ENCODE results near the gene CPEB2. TPM values are rescaled to one million over a fixed set of nuclear protein-coding genes. Genes with fewer than 3 reads are reported as not detected.

Gene CPEB2
- total RNA-seq, 1 donor from 2014 or later, result 13.0 TPM

GRCh38 chr4:15001248-15001868 is 923 bp upstream of the CPEB2 start:
- H3K4me3 ChIP-seq (ENCODE audit: low read depth, low read length), result peak overlapping the region; percentile 95
- no peaks in the 10 kb centered on the region for H3K27me3 ChIP-seq (ENCODE audit: control insufficient read depth, insufficient read depth, low read length)
- DNase-seq (ENCODE audit: low read depth), result peak; percentile 69
- H3K36me3 ChIP-seq (ENCODE audit: control insufficient read depth, insufficient read depth, low read length), result no peaks in the 10 kb centered on the region
- TF ChIP-seq CTCF (IDR thresholded peaks at IDR 0.05; ENCODE audit: insufficient read depth, low read length, poor library complexity, severe bottlenecking), result peak; percentile 2

GRCh38 chr4:15002659-15003400 is 549 bp downstream of the CPEB2 start:
- no peaks in the 10 kb centered on the region for H3K27me3 ChIP-seq (ENCODE audit: control insufficient read depth, insufficient read depth, low read length)
- no peaks in the 10 kb centered on the region for H3K36me3 ChIP-seq (ENCODE audit: control insufficient read depth, insufficient read depth, low read length)
- no peak for DNase-seq (ENCODE audit: low read depth)
- no peak for TF ChIP-seq CTCF (IDR thresholded peaks at IDR 0.05; ENCODE audit: insufficient read depth, low read length, poor library complexity, severe bottlenecking)
- peak overlapping the region; percentile 95 for H3K4me3 ChIP-seq (ENCODE audit: low read depth, low read length)

DNA sequence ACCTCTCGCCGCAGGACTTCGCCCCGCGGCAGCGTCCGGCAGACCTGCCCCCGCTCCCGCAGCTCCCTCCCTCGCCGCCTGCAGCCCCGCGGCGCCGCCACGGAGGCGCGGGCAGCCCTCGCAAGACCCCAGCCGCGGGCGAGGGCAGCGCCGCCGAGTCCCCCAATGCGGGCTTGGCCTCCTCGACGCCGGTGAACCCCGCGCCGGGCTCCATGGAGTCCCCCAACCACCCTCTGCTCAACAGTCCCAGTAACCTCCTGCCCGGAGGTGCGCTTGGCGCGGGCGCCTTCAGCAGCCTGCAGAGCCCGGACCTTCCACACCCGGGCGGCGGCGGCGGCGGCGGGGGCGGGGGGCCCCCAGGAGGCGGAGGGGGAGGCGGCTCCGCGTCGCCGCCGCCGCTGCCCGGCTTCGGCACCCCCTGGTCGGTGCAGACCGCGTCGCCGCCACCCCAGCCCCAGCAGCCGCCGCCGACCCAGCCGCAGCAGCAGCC is 1.2 kb downstream of the CPEB2 start:
- Histone ChIP-seq H3K4me3 (ENCODE audit: low read depth, low read length) (peak overlapping the region; percentile 95), H3K36me3 (ENCODE audit: control insufficient read depth, insufficient read depth, low read length) (no peaks in the 10 kb centered on the region), H3K27me3 (ENCODE audit: control insufficient read depth, insufficient read depth, low read length) (no peaks in the 10 kb centered on the region)
- no peak for TF ChIP-seq CTCF (IDR thresholded peaks at IDR 0.05; ENCODE audit: insufficient read depth, low read length, poor library complexity, severe bottlenecking)
- no peak for DNase-seq (ENCODE audit: low read depth)

DNA sequence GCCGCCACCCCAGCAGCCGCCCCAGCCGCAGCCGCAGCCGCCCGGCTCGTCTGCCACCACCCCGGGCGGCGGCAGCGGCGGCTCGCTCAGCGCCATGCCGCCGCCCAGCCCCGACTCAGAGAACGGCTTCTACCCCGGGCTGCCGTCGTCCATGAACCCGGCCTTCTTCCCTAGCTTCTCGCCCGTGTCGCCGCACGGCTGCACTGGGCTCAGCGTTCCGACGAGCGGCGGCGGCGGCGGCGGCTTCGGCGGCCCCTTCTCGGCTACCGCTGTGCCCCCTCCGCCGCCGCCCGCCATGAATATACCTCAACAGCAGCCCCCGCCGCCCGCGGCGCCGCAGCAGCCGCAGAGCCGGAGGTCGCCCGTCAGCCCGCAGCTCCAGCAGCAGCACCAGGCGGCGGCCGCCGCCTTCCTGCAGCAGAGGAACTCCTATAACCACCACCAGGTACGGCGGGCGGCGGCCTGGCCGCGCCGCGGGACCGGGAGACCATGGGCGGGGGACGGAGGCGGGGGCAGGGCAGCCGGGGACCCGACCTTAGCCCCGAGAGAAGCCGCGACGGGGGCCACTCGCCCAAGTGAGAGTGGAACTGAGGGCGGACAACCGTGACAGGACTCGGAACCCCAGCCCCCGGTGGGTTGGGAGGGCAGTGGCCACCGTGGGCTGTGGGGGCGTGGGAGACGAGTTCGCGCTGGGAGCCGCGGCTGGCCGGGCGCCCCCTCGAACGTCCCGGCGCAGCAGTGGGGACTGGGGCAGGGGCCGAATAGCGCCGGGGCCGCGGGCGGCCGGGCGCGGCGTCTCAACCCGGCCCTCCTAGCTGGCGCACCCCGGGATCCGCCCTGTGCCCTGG is 1.8 kb downstream of the CPEB2 start:
- H3K4me3 ChIP-seq (ENCODE audit: low read depth, low read length), result peak overlapping the region; percentile 95
- H3K27me3 ChIP-seq (ENCODE audit: control insufficient read depth, insufficient read depth, low read length), result no peaks in the 10 kb centered on the region
- no peaks in the 10 kb centered on the region for H3K36me3 ChIP-seq (ENCODE audit: control insufficient read depth, insufficient read depth, low read length)
- no peak for DNase-seq (ENCODE audit: low read depth)
- TF ChIP-seq CTCF (IDR thresholded peaks at IDR 0.05; ENCODE audit: insufficient read depth, low read length, poor library complexity, severe bottlenecking), result no peak

DNA sequence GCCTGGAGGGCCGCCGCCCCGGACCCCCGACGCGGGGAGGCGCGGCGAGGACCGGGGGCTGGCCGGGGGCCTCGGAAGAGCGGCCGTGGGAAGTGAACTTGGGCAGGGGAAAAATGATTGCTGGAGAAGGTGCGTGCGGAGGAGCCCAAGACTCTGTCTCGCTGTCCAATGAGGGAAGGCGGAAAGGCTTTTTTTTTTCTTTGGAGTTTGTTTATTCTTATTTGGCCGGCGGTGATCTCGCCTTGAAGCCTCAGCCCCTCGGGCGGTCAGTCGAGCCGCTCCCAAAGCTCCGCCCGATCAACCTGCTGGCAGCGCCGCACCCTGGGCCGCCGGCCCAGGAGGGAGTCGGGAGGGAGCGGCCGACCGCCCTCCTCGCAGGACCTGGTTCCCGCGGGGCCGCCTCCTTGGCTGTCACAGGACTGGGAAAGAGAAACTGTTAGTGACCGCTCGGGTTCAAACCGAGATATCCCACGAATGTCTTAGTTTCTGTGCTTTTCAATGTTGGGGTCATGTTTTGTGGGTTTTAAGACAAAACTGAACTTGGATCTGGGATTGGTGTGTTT is 2.5 kb downstream of the CPEB2 start:
- no peak for DNase-seq (ENCODE audit: low read depth)
- H3K4me3 ChIP-seq (ENCODE audit: low read depth, low read length), result peak overlapping the region; percentile 95
- TF ChIP-seq CTCF (IDR thresholded peaks at IDR 0.05; ENCODE audit: insufficient read depth, low read length, poor library complexity, severe bottlenecking), result no peak
- no peaks in the 10 kb centered on the region for H3K36me3 ChIP-seq (ENCODE audit: control insufficient read depth, insufficient read depth, low read length)
- H3K27me3 ChIP-seq (ENCODE audit: control insufficient read depth, insufficient read depth, low read length), result no peaks in the 10 kb centered on the region

All from kidney epithelial cell (primary cell).